Fibroblast of mammary gland (primary cell): ENCODE measurements around the gene KCNF1.

Source experiments
- DNase-seq: peaks from one replicate; pipeline ENCODE4 v3.0.0-alpha.2; 2010; ENCODE audit warnings: low read depth
- H3K4me3 ChIP-seq: 2 replicates; pipeline ENCODE4 v1.5.1; 2011; ENCODE audit warnings: low read depth, mild to moderate bottlenecking, low read length, moderate library complexity; ENCODE audit not compliant: control insufficient read depth
- TF ChIP-seq, protein P1 (sequence below): conservative IDR thresholded peaks from 2 replicates; pipeline ENCODE4 v1.5.1; 2011; ENCODE audit warnings: low read depth, low read length, inconsistent platforms; ENCODE audit not compliant: control insufficient read depth, insufficient read depth

Gene KCNF1

DNA sequence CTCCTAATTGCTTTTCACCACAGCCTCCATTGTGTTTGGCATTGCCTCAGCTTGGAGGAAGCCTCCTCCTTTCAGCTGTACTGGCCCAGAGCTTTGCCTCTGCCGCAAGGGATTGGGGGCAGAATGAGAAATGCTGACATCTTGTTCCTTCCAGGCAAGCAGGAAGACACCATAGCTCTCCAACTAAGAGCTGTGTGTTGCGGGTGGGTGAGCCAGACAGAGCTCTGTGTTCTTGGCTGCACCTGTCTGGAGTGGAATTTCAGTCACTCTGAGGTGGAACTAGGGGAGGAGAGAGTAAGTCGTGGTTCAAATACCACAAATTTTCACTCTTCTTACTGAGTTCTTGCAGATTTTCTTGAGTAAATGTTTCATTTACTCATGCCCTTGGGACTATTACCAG, 36.6 kb upstream of the KCNF1 start:
- no peak for DNase-seq
- TF ChIP-seq, protein P1, sequence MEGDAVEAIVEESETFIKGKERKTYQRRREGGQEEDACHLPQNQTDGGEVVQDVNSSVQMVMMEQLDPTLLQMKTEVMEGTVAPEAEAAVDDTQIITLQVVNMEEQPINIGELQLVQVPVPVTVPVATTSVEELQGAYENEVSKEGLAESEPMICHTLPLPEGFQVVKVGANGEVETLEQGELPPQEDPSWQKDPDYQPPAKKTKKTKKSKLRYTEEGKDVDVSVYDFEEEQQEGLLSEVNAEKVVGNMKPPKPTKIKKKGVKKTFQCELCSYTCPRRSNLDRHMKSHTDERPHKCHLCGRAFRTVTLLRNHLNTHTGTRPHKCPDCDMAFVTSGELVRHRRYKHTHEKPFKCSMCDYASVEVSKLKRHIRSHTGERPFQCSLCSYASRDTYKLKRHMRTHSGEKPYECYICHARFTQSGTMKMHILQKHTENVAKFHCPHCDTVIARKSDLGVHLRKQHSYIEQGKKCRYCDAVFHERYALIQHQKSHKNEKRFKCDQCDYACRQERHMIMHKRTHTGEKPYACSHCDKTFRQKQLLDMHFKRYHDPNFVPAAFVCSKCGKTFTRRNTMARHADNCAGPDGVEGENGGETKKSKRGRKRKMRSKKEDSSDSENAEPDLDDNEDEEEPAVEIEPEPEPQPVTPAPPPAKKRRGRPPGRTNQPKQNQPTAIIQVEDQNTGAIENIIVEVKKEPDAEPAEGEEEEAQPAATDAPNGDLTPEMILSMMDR = no peak
- H3K4me3 ChIP-seq = no peak overlapping the region

DNA sequence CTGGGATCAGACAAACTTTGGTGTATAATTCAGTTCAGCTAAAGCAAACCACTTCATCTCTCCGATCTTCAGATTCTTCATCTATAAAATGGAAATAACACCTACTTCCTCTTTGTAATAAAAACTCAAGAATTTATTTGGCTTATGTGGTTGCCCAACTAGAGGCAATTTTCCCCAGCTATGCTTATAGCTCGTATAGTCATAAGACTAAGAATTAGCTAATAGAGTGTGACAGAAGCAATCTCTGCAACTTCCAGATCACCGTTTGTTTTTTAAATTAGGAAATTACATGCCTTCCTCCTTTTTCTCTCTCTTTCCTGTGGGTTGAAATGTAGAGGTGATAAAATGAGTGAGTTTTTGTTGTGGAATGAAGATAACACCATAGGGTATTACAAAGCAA, 35.3 kb upstream of the KCNF1 start:
- no peak for DNase-seq
- no peak overlapping the region for H3K4me3 ChIP-seq

DNA sequence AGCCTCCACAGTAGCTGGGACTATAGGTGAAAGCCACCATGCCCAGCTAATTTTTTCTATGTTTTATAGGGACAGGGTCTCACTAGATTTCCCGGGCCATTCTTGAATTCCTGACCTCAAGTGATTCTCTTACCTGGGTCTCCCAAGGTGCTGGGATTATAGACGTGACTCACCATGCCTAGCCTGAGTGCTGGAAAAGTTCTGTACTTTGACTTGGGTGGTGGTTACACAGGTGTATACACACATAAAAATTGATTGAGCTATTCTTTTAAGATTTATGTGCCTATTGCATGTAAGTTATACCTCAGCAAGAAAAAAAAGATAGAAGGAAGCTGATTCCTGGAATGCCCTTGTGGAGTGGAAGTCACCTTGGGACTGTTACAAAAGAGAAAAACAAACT, 34.8 kb upstream of the KCNF1 start:
- DNase-seq = no peak
- no peak overlapping the region for H3K4me3 ChIP-seq
- TF ChIP-seq, protein P1 = no peak

More for the DNA sequence above, 35.3 kb upstream of the KCNF1 start:
- TF ChIP-seq, protein P1 = no peak

DNA sequence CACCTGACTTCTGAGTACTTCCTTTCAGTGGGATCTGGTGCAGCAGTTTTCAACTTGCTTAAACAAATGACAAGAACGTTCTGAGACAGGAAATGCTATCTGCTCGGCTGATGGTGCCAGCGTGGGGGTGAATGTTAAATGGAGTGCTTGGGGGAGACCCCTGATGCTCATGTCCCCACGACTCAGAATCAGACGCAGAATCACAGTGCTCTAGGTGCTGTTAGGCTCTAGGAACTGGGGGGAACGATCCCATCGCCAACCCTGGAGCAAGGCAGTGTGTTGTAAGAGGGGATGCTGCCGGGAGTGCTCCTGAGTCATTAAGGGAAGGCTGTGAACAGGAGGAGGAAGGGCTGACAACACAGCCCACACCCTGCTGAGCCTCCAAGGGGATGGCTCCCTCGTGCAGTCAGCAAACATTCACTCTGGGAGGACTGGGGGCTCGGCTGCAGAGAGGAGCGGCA, 34.1 kb upstream of the KCNF1 start:
- TF ChIP-seq, protein P1 = no peak
- peak; percentile 21 for DNase-seq
- no peak overlapping the region for H3K4me3 ChIP-seq

DNA sequence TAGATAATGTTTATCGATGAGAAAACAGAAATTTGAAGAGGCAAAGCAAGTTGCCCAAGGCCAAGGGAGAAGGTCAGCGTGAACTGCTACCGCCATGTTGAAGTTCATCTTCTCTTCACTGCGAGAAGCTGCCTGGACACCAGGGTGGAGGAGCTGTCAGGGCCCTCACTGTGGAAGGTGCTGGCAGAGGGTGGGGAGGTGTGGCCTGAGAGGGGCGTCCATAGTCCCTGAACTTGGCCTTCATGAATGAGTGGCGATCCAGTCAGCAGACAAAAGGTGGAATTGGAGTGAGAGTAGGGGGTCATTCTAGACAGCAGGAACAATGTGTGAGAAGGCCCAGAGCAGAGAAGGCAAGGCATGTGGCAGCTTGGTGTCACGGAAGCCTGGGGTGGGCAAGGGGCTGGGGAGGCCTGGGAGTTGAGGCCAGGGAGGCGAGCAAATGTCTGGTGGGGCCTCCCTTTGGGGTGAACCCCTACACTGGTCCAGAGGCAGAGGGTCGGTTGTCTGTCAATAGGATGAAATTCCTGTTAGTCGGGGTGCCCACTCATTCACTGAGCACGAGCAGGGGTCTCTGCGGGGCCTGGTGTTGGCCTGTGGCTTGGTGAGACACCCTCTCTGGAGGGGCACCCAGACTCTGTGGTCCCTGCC, 33.3 kb upstream of the KCNF1 start:
- no peak for DNase-seq
- TF ChIP-seq, protein P1 = no peak
- H3K4me3 ChIP-seq = no peak overlapping the region

DNA sequence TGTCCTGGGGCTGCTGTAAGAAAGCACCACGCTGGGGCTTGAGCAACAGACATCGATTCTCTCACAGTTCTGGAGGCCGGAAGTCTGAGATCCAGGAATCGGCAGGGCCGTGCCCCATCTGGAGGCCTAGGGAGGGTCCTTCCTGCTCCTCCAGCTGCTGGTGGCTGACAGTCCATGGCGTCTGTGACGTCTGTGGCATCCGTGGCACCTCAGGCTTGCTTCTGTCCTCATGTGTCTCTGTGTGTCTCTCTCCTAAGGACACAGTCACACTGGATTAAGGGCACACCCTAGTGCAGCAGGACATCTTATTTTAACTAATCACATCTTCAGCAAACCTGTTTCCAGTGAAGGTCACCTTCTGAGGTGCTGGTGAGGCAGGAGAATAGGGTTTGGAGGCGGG, 32.6 kb upstream of the KCNF1 start:
- TF ChIP-seq, protein P1 = no peak
- no peak for DNase-seq
- H3K4me3 ChIP-seq = no peak overlapping the region
